GM06990 (cell line): ENCODE results near the gene RNF180.
A peak's percentile ranks its signal among the peaks of the same experiment; 100 is the strongest.

ENCODE experiments used
- DNase-seq: peaks from one replicate; pipeline ENCODE4 v3.0.0-alpha.2; 2011; ENCODE audit not compliant: insufficient read length; ENCODE audit errors: extremely low read depth
- H3K27me3 ChIP-seq: replicated peaks from 2 replicates; pipeline ENCODE4 v1.6.0; 2011; ENCODE audit warnings: low read length; ENCODE audit not compliant: control insufficient read depth, insufficient read depth
- H3K36me3 ChIP-seq: 2 replicates; pipeline ENCODE4 v1.5.1; 2011; ENCODE audit warnings: low read length; ENCODE audit not compliant: control insufficient read depth, insufficient read depth
- H3K4me3 ChIP-seq: replicated peaks from 2 replicates; pipeline ENCODE4 v1.5.1; 2011; ENCODE audit warnings: low read depth, mild to moderate bottlenecking, control low read depth, low read length
- TF ChIP-seq, protein P1 (sequence below): IDR thresholded peaks from 2 replicates; pipeline ENCODE4 v1.5.1; 2011; ENCODE audit warnings: low read length, control low read depth, mild to moderate bottlenecking, inconsistent platforms; ENCODE audit not compliant: insufficient read depth, poor library complexity, severe bottlenecking

The RNF180 gene

GRCh38 chr5:64229163-64229774 is 63.6 kb downstream of the RNF180 start:
- Histone ChIP-seq H3K4me3 (no peak overlapping the region), H3K36me3 (no peaks in the 10 kb centered on the region), H3K27me3 (no peaks in the 10 kb centered on the region)
- TF ChIP-seq, protein P1, sequence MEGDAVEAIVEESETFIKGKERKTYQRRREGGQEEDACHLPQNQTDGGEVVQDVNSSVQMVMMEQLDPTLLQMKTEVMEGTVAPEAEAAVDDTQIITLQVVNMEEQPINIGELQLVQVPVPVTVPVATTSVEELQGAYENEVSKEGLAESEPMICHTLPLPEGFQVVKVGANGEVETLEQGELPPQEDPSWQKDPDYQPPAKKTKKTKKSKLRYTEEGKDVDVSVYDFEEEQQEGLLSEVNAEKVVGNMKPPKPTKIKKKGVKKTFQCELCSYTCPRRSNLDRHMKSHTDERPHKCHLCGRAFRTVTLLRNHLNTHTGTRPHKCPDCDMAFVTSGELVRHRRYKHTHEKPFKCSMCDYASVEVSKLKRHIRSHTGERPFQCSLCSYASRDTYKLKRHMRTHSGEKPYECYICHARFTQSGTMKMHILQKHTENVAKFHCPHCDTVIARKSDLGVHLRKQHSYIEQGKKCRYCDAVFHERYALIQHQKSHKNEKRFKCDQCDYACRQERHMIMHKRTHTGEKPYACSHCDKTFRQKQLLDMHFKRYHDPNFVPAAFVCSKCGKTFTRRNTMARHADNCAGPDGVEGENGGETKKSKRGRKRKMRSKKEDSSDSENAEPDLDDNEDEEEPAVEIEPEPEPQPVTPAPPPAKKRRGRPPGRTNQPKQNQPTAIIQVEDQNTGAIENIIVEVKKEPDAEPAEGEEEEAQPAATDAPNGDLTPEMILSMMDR: peak; percentile 59
- DNase-seq: no peak

DNA sequence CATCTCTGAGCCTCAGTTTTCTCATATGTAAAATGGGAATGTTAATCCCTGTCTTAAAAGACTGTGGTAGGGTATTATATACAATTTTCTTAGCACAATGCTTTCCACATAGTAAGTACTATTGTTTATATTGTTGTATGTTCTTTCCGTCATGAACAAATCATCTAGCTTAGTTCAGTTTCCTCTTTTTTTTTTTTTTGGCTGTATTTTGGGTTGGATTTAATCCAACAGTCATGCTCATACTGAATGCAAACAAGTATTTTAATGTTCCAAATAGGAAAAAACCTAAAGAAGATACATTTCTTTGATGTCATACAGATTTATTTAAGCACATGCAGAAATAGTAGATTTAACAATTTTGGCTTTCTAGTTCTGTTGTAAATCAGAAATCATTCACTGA is 95.1 kb downstream of the RNF180 start:
- no peaks in the 10 kb centered on the region for H3K36me3 ChIP-seq
- TF ChIP-seq, protein P1: no peak
- no peak for DNase-seq
- no peaks in the 10 kb centered on the region for H3K27me3 ChIP-seq
- H3K4me3 ChIP-seq: no peak overlapping the region

DNA sequence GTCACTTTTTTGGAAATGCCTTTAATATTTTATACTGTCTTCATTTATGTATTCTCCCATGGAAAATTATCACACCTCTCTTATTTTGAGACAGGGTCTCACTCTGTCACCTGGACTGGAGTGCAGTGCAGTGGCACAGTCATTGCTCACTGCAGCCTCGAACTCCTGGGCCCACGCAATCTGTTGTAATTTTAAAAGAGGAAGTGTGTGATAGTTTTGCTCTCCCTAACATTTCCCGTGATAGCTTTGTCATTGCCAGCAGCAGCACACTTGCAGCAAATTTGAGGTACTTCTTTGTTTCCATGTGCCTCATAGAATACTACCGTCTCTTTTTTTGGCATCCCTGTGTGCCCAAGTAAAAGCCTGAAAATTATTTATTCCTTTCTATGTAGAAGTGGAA is 103.5 kb downstream of the RNF180 start:
- H3K27me3 ChIP-seq: no peaks in the 10 kb centered on the region

DNA sequence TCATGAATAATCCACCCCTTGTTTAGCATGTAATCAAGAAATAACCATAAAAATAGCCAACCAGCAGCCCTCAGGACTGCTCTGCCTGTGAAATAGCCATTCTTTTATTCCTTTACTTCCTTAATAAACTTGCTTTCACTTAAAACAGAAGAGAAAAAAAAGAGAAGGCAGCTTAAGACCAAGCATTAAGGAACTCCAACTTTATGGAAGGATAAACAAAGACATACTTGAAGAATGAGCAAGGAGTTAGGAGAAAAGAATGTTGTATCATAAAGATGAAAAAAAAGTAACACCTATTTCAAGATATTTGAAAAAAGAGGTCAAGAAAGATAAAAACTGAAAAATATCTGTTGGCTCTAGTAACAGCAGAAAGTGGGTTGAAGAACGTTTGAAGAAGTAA is 107.6 kb downstream of the RNF180 start:
- no peak for DNase-seq
- Histone ChIP-seq H3K27me3 (no peaks in the 10 kb centered on the region), H3K36me3 (no peaks in the 10 kb centered on the region), H3K4me3 (no peak overlapping the region)
- TF ChIP-seq, protein P1: no peak

More for the DNA sequence above, 103.5 kb downstream of the RNF180 start:
- TF ChIP-seq, protein P1: no peak
- Histone ChIP-seq H3K36me3 (no peaks in the 10 kb centered on the region), H3K4me3 (no peak overlapping the region)
- DNase-seq: no peak

GRCh38 chr5:64285188-64286130 is 119.8 kb downstream of the RNF180 start:
- DNase-seq: no peak
- TF ChIP-seq, protein P1: no peak
- H3K36me3 ChIP-seq: no peaks in the 10 kb centered on the region
- no peak overlapping the region for H3K4me3 ChIP-seq
- H3K27me3 ChIP-seq: no peaks in the 10 kb centered on the region
